Astrocyte (in vitro differentiated cells and primary cell): Measurements from ENCODE around the gene RAG1.

ENCODE experiments used
- EZH2 ChIP-seq: IDR thresholded peaks from 2 replicates; pipeline ENCODE4 v1.6.1; 2012; ENCODE audit warnings: mild to moderate bottlenecking, low read length, inconsistent platforms; ENCODE audit not compliant: insufficient read depth
- TF ChIP-seq, protein P1 (sequence below): IDR thresholded peaks from 2 replicates; pipeline ENCODE4 v1.5.1; 2011; ENCODE audit warnings: low read depth, mild to moderate bottlenecking, inconsistent platforms, low read length, moderate library complexity; ENCODE audit not compliant: insufficient read depth

DNA sequence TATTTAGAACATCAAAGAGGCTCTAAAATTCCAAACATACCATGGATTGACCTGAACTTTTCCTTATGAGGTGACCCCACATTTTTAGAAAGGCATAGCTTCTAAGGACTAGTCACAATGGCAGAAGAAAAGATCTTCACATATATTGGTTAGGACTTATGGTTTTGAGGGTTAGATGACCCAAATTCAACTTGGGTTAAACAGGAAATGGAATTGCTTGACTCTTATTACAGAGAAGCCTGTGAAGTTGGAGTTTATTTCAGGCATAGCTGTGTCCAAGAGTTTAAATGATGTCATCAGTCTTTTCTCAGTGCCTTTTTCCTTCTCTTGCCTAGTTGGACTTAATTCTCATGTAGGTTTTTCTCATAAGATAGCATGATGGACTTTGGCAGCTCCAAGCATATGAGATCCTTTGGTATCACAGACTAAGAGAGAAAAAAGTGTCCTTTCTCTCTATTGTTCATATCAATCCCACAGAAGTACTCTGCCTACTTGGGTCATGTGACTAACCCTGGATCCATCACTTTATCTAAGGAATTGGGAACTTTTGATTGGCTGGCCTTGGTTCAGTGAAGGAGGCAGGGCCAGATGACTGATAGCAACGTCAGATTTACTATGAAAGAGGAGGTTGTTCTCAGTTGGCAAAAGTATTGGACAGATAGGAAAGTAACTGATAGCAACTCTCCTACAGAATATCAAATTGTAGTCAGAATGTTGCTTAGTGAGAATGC lies 17.3 kb upstream of the RAG1 start:
- TF ChIP-seq, protein P1, sequence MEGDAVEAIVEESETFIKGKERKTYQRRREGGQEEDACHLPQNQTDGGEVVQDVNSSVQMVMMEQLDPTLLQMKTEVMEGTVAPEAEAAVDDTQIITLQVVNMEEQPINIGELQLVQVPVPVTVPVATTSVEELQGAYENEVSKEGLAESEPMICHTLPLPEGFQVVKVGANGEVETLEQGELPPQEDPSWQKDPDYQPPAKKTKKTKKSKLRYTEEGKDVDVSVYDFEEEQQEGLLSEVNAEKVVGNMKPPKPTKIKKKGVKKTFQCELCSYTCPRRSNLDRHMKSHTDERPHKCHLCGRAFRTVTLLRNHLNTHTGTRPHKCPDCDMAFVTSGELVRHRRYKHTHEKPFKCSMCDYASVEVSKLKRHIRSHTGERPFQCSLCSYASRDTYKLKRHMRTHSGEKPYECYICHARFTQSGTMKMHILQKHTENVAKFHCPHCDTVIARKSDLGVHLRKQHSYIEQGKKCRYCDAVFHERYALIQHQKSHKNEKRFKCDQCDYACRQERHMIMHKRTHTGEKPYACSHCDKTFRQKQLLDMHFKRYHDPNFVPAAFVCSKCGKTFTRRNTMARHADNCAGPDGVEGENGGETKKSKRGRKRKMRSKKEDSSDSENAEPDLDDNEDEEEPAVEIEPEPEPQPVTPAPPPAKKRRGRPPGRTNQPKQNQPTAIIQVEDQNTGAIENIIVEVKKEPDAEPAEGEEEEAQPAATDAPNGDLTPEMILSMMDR, result no peak
- no peak for TF ChIP-seq EZH2
